ENCODE measurements around the gene XAGE1A. TPM values are rescaled to one million over a fixed set of nuclear protein-coding genes. Genes with fewer than 3 reads are reported as not detected.

The XAGE1A gene
- total RNA-seq (2022; extraction: Qiagen RNA extraction) = 11.6 to 46.7 TPM (median 25.2 TPM) in 5 replicates

GRCh38 chrX:52495545-52496418 lies at the start of gene XAGE1A:
XAGE1A (plus strand) TSS chrX:52495808; CDS start chrX:52497362, 1,554 bp downstream.

GRCh38 chrX:52516987-52517325 lies 21.3 kb downstream of the XAGE1A start, which contains the start of gene XAGE1B:
XAGE1B (minus strand) TSS chrX:52517063; CDS start chrX:52515527, 1,536 bp downstream.

Other genes starting within 250 kb of the XAGE1A start
- not detected in 5 replicates for gene XAGE2, start 126.8 kb upstream of the XAGE1A start, total RNA-seq (2022; extraction: Qiagen RNA extraction)
- gene XAGE1B, start 21.3 kb downstream of the XAGE1A start, total RNA-seq (2022; extraction: Qiagen RNA extraction) = 189 to 271 TPM (median 206 TPM) in 5 replicates
- not detected in 5 replicates for gene SSX7, start 159.1 kb downstream of the XAGE1A start, total RNA-seq (2022; extraction: Qiagen RNA extraction)
- not detected in 5 replicates for gene SSX2, start 211.4 kb downstream of the XAGE1A start, total RNA-seq (2022; extraction: Qiagen RNA extraction)

All from A549 treated with AZD2906 at 1 μM for 4 hours (cell line).